Measurements from ENCODE around the gene LIPT1.
"Not testable (repeated sequence)": the region's sequence is repeated elsewhere in the genome, so short reads cannot be mapped to it uniquely, and the experiment has no call there.

- not testable (repeated sequence) for TF ChIP-seq POLR2AphosphoS5 (IDR thresholded peaks at IDR 0.05; ENCODE audit: borderline replicate concordance, low read depth, low read length); FOXP2 (optimal IDR thresholded peaks at IDR 0.05; ENCODE audit: control extremely low read depth, extremely low read length, insufficient read depth)
These were observed 19.7 kb upstream of the LIPT1 start for GRCh38 chr2:99135044-99135556.
